Eye (tissue), 1 donor: Measurements from ENCODE around the gene MEG3.

Experiments
- DNase-seq: peaks from one replicate; pipeline ENCODE4 v3.0.0-alpha.2; 2015

The MEG3 gene

GRCh38 chr14:100851586-100851916 lies 25.6 kb downstream of the MEG3 start:
- no peak for DNase-seq

- DNase-seq: no peak
These were observed 26.2 kb downstream of the MEG3 start for GRCh38 chr14:100851946-100852620.

- no peak for DNase-seq
These were observed 28.5 kb downstream of the MEG3 start for GRCh38 chr14:100854435-100854834.

- DNase-seq: no peak
These were observed 29.5 kb downstream of the MEG3 start for GRCh38 chr14:100855256-100855930.

DNA sequence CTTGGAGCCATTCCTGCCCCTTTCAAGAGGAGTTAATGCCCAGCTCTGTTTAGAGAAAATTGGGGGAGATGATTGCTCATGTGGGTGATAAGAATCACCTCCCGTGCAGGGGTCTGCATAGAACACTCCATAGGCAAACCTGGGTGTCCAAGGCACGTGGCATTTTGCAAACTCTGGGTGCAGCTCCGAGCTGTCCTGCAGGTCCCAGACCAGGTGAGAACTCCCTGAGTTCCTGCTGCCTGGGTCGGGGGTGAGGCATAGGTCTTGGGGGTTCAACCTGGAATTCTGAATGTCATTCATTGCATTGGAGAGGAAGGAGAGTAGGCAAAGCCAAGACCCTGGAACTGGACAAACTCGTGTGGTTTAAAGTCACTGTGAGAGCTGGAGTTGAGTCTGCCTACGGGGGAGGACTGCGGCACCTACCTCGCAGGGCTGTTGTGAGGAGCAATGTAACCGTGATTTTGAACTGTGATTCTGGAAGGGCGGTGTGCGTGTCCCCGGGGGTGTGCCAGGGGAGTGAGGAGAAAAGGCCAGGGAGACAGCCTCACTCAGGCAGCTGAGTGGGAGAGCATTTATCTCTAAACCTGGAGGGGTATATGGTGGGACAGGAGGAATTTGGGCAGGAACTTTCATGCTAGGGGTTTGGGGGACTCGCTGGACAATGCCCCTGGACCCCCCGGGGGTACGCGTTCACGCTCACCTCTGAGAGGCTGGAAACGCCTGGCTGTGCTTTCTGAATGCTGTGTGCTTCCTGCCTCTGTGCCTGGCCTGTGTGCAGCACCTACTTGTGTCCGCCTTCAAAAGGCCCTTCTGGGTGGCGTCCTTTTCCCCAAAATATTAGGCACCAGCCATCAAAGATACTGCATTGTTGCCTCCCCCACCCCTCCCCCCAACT lies 30.4 kb downstream of the MEG3 start:
- no peak for DNase-seq

DNA sequence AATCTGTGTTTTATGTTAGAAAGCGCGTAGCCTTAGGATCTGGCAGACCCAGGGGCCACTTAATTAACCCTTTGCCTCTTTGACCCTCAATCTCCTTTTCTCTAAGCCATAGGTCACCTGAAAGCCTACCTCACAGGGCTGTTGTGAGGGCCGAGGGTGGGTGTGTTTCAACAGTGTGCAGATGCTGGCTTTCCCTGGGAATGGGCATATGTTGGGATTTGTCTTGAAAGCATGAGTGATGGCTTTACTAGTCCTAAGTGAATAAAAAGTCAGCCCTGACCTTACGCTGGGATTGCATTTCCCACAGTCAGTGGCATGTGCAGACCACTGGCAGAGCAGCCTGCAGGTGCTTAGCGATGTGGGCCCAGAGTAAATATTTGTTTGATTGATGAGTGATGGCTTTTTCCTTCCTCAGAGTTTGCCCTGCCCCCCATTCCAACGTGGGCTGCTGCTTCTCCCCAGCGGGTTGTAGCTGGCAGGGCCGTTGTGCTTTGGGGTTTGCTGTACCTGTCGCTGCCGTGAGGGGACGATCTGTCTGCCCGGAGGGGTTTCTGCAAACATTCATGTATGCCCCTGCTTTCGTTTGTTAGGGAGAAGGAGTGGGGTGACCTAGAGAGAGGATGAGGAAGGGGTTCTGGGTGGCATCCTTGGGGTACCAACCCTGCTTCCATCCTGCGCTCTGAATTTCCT lies 31.5 kb downstream of the MEG3 start:
- no peak for DNase-seq

DNA sequence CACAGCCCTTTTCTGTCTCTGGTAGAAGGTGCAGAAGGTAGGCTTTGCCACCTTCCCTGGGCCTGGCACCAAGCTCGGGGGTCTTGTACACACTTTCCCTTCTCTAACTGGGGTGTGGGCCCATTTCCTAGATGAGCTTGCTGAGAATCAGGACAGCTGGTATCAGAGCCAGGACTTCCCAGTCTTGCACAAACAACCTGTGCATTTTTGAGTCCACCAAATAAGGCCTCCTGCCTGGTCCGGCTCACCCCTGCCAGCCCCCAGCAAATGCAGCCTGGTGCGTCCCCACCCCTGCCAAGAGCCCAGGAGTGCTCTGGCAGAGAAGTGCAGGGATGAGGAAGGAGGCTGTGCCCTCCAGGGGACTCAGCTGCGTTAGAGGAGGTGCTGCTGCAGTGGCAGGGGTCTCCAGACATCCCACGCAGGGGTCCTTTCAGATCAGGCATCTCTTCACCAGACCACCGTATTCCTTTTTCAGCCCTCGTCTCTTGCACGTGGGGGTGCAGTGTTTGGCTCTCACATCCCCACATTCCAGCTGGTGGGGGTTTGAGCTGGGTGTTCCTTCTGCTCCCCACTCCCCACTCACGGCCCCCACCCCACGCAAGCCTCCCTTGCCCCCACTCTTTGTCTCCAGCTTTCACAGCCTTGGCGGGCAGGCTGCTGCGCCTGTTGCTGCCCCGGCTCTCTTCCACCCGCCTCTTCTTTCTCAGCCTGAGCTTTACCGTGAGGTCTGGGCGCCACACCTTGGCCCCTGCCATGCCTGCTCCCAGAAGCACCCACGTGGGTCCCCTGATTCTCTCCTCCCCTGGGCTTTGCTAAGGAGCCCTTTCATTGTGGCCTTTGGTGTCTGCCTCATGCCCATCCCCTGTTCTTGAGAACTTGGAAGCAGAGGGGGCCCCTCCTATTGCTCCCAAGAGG lies 32.3 kb downstream of the MEG3 start:
- no peak for DNase-seq

DNA sequence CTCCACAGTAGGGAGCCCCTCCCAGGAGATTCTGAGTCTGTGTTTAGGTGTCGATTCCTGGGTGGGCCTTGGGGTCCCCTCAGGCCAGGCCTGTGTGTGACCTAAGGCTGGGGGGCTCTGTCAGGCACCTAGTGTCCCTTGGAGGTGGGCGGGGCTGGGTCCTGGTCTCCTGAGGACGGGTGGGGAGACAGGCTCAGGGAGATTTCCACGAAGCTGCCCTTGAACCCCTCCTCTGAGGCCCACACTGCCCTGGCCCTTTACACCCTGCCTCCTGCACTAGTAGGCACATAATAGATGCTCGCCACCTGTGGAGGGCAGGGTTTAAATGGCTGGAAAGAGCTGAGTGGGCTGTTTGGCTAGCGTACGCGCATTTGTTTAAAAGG lies 32.9 kb downstream of the MEG3 start:
- DNase-seq: no peak

- DNase-seq: no peak
These were observed 33.9 kb downstream of the MEG3 start for GRCh38 chr14:100859781-100860180.

DNA sequence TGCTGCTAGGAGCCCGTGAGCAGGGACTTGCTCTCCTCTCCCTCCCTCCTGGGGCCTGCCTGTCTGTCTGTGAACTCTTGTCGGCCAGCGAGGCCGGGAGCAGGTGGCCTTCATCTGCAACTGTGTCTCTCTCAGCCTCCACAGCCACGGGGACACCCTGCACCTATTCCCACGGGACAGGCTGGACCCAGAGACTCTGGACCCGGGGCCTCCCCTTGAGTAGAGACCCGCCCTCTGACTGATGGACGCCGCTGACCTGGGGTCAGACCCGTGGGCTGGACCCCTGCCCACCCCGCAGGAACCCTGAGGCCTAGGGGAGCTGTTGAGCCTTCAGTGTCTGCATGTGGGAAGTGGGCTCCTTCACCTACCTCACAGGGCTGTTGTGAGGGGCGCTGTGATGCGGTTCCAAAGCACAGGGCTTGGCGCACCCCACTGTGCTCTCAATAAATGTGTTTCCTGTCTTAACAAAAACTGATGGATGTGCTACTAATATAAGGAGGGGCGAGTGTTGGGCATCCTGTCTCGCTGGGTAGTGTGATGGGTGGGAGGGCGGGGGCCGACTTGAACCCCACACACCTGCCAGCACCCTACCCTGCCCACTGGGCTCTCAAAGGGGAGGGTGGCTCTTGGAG lies 34.8 kb downstream of the MEG3 start:
- no peak for DNase-seq

DNA sequence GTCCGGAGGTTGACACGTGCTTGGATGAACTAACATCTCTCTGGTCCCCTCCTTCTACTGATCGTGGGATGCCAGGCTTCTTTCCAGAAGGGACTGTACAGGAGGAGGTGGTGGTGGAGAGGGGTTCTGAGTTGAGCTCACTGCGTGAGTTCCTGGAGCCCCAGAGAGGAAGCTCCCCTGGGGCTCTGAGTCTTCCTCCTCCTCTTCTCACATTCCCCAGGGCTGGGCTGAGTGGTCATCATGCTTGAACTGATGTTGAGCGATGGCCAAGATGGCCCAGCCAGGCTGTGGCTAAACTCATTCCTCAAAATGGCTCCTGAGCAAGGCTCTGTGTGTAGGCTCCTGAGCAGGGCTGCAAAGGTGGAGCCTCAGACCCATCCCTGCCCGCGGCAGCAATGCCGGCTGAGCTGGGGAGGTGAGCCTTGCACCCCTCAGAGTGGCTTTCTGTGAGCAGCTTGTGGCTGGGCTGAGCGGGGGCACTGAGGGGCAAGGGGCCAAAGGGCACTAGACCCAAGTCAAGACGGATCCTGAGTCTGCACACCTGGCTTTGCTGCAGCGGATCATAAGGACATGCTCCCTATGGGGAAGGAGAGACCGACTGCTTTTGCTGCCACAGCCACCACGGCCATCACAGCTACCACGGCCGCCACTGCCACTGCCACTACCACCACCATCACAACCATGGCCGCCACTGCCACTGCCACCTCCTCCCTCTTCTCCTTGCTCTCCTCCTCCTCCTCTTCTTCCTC lies 35.4 kb downstream of the MEG3 start:
- no peak for DNase-seq

GRCh38 chr14:100861937-100862247 lies 36.0 kb downstream of the MEG3 start:
- no peak for DNase-seq

- DNase-seq: no peak
These were observed 36.4 kb downstream of the MEG3 start for GRCh38 chr14:100862277-100862676.

DNA sequence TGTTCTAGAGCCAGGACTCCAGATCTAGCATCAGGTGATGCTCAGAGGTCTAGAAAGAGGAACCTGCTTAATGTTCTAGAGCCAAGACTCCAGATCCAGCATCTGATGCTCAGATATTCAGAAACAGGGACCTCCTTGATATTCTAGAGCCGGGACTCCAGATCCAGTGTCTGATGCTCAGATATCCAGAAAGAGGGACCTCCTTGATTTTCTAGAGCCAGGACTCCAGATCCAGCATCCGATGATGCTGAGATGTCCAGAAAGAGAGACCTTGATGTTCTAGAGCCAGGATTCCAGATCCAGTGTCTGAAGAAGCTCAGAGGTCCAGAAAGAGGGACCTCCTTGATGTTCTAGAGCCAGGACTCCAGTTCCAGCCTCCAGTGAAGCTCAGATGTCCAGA lies 36.9 kb downstream of the MEG3 start:
- DNase-seq: no peak

- DNase-seq: no peak
These were observed 38.3 kb downstream of the MEG3 start for GRCh38 chr14:100864206-100864605.

DNA sequence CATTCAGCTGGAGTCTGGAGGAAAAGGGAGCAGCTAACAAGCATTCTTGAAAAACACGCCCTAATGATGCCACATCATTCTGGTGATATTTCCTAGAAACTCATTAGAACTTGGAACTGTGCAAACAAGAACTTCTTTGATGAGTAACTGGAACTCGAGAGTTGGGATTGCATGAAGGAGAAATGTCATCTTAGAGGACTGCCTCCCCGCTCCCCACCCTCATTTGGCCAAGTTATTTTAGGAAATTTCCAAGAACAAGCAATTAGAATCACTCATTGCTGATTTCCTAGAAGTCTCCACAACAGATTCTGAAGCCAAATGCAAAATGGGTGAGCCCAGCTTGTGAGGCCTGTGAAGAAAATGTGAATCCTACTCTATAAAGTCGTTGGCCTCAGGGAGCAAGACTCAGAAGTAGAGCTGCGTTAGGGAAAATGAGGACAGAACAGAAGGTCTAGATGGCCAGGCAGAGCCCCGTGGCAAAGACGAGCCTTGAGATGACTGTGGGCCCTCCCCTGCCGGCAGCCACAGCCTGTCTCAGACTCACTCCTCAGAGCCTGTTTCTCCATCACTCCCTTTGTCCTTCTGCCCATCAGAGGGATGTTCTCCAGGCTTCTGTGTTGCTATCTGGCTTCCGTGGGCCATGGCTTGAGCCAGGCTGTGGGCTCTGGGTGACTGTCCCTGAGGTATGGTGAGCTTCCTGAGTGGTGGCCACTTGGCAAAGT lies 39.2 kb downstream of the MEG3 start:
- no peak for DNase-seq

- DNase-seq: no peak
These were observed 40.0 kb downstream of the MEG3 start for GRCh38 chr14:100865682-100866591.

DNA sequence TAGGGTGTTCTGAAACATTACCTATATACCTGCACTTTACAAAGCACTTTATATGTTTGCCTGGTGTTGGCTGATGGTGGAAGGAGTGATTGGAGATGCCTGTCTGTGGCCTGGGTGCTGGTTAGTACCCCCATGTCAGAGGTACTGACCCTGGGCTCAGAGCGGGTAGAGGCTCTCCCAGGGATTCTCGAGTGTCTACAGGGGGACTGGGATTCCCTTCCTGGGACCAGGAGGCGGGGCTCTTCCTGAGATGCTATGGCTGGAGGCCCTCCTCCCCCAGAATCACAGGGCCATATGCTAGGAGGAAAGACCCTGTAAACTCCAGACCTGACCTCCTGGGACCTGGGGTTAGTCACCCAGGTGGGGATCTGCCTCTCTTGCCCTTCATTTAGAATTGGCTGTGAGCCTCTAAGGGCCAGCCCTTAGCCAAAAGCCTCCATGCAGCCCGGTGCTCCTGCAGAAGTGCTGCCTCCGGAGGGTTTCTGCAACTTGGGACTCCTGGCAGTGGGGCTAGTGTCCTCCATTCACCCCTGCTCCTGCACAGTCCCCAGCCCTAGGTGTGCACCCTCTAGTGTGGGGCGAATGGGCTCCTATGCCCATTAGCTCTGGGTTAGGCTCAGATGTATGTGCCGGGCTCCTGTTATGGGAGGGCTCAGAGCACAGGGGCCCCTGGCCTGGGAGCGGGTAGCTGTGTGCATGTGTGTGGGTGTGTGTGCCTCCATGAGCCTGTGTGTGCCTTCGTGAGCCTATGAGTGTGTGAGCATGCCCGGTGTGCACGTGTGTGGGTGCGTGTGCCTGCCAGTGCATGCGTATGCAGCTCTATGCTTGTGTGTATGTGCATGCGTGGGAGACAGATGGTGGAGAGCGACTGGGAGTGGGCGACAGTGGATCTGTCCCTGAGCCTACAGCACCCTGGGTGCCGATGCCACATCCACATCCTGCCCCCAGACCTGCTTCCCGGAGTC lies 41.0 kb downstream of the MEG3 start:
- DNase-seq: no peak
